ENCODE measurements around the gene IGSF3.
"Not testable (repeated sequence)": the region's sequence is repeated elsewhere in the genome, so short reads cannot be mapped to it uniquely, and the experiment has no call there.

DNA sequence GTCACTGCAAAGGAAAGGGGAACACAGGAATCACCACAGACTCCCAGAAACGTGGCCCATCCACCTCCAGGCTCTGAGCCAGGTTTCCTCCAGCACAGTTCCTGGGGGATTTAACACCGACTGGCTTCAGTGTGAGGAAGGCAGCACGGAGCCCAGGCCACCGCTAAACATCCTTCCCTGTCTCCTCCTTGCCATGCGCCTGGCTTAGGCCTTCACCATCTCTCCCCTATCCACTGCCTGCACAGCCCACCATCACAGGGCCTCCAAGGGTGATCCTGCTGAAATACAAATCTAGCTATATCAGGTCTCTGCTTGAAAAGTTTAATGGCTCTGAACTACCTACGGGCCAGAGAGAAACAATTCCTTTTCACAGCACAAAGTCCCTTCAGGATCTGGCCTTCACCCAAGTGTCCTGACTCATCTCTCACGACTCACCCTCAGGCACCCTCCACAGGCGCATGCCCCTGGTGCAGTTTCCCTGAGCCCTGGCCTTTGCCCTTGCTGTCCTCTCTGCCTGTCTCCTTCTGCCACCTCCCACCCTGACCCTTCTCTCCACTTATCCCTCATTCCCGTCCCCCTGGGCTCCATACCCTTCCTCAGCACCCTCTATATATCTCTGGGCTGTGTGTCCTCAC, 78.3 kb downstream of the IGSF3 start:
- TF ChIP-seq, protein P1, sequence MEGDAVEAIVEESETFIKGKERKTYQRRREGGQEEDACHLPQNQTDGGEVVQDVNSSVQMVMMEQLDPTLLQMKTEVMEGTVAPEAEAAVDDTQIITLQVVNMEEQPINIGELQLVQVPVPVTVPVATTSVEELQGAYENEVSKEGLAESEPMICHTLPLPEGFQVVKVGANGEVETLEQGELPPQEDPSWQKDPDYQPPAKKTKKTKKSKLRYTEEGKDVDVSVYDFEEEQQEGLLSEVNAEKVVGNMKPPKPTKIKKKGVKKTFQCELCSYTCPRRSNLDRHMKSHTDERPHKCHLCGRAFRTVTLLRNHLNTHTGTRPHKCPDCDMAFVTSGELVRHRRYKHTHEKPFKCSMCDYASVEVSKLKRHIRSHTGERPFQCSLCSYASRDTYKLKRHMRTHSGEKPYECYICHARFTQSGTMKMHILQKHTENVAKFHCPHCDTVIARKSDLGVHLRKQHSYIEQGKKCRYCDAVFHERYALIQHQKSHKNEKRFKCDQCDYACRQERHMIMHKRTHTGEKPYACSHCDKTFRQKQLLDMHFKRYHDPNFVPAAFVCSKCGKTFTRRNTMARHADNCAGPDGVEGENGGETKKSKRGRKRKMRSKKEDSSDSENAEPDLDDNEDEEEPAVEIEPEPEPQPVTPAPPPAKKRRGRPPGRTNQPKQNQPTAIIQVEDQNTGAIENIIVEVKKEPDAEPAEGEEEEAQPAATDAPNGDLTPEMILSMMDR (conservative IDR thresholded peaks at IDR 0.05), result not testable (repeated sequence)
- TF ChIP-seq ZFX (IDR thresholded peaks at IDR 0.05), result not testable (repeated sequence)

Measured in C4-2B (cell line).